Measurements from ENCODE around the gene FAM124A. TPM values are rescaled to one million over a fixed set of nuclear protein-coding genes. Genes with fewer than 3 reads are reported as not detected.
A peak's percentile ranks its signal among the peaks of the same experiment; 100 is the strongest.

FAM124A gene
- total RNA-seq, 2 experiments from 2014 or later: 0.17 to 0.23 TPM

DNA sequence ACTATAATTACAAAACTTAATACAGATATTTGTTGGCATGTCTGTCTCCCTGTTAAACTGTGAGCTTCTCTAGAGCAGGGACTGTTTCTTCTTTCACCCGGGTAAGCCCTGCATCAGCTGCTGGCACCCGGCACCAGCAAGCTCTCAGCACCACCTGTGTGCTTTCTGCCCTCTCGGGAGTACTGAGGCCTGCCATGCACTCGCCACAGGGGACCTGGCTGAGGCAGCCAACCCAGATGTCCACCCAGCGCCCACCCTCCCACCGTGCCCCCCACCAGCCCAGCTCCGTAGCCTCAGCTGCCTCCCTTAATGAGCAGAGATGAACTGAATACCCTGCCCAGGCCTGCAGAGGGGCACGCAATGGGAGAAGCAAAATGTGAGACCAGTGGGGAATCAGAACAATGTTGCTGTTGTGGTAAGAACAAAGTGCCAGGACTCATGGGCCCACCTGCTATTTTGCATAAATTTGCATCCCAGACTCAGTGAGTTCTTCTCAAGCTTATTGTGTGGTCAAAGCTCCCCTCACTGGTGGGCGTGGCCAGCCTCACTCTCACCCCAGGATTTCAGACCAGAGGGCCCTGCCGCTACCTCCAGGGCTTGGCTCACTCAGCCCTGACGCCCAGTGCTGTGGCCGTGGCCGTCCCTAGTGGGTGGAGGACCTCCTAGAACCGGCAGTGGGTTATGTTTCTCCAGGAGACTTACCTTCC, 102.7 kb downstream of the FAM124A start:
- Mint-ChIP-seq H3K4me1 (no peaks in the 10 kb centered on the region), H3K36me3 (no peaks in the 10 kb centered on the region), H3K9me3 (no peaks in the 10 kb centered on the region), H3K4me3 (no peak overlapping the region), H3K27ac (no peak overlapping the region), H3K27me3 (peaks cover 2% of the 10 kb centered on the region)
- POLR2A ChIA-PET: no interaction called here
- ATAC-seq (ENCODE audit: low read depth): no peak
- DNase-seq: no peak

DNA sequence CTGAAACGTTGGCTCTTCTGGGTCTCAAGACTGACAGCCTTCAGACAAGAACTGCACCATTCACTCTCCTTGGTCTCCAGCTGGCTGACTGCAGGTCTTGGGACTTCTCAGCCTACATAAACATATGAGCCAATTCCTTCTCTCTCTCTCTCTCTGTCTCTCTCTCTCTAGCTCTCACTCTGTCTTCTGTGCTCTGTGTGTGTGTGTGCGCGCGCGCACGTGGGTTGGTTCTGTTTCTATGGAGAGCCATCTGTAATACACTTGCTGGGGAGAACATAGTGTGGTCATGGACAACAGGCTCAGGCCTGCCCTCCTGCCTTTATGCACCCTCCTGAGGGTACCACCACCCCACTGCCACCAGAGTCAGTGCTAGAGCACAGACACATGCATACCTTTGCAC, 103.6 kb downstream of the FAM124A start:
- Mint-ChIP-seq H3K4me1 (peaks cover 3% of the 10 kb centered on the region), H3K27ac (peak overlapping the region; percentile 17), H3K27me3 (no peaks in the 10 kb centered on the region), H3K36me3 (no peaks in the 10 kb centered on the region), H3K9me3 (no peaks in the 10 kb centered on the region), H3K4me3 (no peak overlapping the region)
- POLR2A ChIA-PET: no interaction called here
- no peak for DNase-seq
- no peak for ATAC-seq (ENCODE audit: low read depth)

DNA sequence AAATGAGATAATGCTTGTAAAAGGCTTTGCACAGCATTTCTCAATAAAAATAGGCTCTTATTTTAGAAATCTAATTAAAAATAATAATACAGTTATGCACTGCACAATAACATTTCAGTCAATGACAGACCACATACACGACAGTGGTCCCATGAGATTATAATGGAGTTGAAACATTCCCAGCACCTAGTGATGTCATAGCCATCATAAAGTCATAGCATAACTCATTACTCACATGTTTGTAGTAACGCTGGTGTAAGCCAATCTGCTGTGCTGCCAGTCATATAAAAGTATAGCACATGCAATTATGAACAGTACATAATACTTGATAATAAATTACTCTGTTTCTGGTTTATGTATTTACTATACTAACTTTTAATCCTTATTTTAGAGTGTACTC, 104.6 kb downstream of the FAM124A start:
- peaks cover 9% of the 10 kb centered on the region for H3K4me1 Mint-ChIP-seq
- POLR2A ChIA-PET: no interaction called here
- no peaks in the 10 kb centered on the region for H3K27me3 Mint-ChIP-seq
- H3K27ac Mint-ChIP-seq: no peak overlapping the region
- H3K36me3 Mint-ChIP-seq: no peaks in the 10 kb centered on the region
- H3K4me3 Mint-ChIP-seq: no peak overlapping the region
- no peak for DNase-seq
- no peaks in the 10 kb centered on the region for H3K9me3 Mint-ChIP-seq
- no peak for ATAC-seq (ENCODE audit: low read depth)

DNA sequence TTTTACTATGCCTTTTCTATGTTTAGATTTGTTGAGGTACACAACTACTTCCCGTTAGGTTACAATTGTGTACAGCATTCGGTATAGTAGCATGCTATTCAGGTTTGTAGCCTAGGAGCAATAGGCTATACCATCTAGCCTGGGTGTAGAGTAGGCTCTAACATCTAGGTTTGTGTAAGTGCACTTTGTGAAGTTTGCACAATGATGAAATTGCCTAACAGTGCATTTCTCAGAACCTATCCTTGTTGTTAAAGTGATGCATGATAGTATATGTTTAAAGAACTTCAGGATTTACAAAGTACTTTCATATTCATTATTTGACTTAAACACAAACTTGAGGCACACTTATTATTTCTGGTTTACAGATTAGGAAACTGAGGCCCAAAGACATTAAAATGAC, 105.8 kb downstream of the FAM124A start:
- Mint-ChIP-seq H3K9me3 (no peaks in the 10 kb centered on the region), H3K36me3 (no peaks in the 10 kb centered on the region), H3K27ac (no peak overlapping the region), H3K4me3 (no peak overlapping the region), H3K4me1 (peaks cover 12% of the 10 kb centered on the region), H3K27me3 (no peaks in the 10 kb centered on the region)
- DNase-seq (no peak), ATAC-seq (ENCODE audit: low read depth) (no peak)
- POLR2A ChIA-PET: no interaction called here

DNA sequence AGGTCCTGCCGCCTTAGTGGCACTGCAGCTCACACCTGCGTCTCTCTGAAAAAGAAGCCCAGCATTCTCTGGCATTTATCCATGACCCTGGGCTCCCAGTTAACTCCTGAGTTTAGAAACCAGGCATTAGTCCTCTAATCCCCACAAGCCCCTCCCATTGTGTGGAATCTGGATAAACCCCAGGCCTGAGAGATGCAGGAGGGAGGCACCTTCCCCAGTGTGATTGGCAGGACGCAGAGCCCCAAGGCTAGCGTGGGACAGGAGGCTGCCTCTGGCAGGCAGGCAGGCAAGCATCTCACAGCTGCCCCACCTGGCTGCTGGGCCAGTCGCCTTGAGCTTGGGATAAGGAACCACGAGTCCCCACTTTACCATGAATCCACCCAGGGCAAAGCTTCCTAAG, 106.3 kb downstream of the FAM124A start:
- no peaks in the 10 kb centered on the region for H3K9me3 Mint-ChIP-seq
- H3K27me3 Mint-ChIP-seq: no peaks in the 10 kb centered on the region
- ATAC-seq (ENCODE audit: low read depth) (no peak), DNase-seq (no peak)
- no peak overlapping the region for H3K27ac Mint-ChIP-seq
- H3K4me1 Mint-ChIP-seq: peaks cover 15% of the 10 kb centered on the region
- POLR2A ChIA-PET: no interaction called here
- no peak overlapping the region for H3K4me3 Mint-ChIP-seq
- H3K36me3 Mint-ChIP-seq: no peaks in the 10 kb centered on the region

DNA sequence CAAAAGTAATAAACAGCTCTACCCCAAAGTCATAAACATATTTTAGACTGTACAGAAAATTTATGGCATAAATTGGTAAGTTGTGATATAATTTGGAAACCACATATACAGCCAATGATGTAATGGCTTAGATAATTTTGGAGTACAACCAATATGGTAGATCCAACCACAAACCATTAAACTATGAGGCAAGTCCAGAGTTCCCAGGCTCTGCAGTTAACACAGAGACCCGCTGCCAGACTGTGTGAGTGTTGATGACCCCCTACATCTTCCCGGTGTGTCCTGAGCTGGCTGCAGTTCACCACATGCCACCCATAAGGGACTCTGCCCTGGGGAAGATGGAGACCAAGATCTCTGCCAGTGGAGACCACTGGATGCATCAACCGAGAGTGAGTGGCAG, 107.4 kb downstream of the FAM124A start:
- peaks cover 15% of the 10 kb centered on the region for H3K4me1 Mint-ChIP-seq
- H3K27ac Mint-ChIP-seq: no peak overlapping the region
- H3K36me3 Mint-ChIP-seq: peaks cover 1% of the 10 kb centered on the region
- POLR2A ChIA-PET: no interaction called here
- DNase-seq (no peak), ATAC-seq (ENCODE audit: low read depth) (no peak)
- H3K4me3 Mint-ChIP-seq: no peak overlapping the region
- peaks cover 2% of the 10 kb centered on the region for H3K27me3 Mint-ChIP-seq
- peaks cover 2% of the 10 kb centered on the region for H3K9me3 Mint-ChIP-seq

DNA sequence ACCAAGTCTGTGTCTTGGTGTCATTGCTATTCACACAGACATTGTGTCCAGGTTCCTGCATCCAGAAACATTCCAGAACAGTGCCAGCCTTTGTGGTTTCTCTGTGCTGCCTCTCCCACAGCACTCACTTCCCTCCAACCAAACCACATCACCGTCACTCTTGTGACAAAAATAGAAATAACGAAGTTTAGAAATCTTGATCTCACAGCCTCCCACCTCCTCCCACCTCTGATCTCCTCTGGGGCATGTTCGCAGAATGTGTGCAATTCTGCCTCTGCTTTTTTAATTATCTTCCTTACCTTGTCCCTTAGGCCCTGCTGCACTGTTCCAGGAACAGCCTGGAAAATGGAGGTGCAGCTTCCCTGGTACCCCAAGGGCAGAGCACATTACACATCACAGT, 108.6 kb downstream of the FAM124A start:
- DNase-seq (no peak), ATAC-seq (ENCODE audit: low read depth) (no peak)
- Mint-ChIP-seq H3K9me3 (peaks cover 2% of the 10 kb centered on the region), H3K27ac (no peak overlapping the region), H3K27me3 (peaks cover 2% of the 10 kb centered on the region), H3K4me1 (peaks cover 15% of the 10 kb centered on the region), H3K36me3 (peaks cover 1% of the 10 kb centered on the region), H3K4me3 (no peak overlapping the region)
- POLR2A ChIA-PET: no interaction called here

DNA sequence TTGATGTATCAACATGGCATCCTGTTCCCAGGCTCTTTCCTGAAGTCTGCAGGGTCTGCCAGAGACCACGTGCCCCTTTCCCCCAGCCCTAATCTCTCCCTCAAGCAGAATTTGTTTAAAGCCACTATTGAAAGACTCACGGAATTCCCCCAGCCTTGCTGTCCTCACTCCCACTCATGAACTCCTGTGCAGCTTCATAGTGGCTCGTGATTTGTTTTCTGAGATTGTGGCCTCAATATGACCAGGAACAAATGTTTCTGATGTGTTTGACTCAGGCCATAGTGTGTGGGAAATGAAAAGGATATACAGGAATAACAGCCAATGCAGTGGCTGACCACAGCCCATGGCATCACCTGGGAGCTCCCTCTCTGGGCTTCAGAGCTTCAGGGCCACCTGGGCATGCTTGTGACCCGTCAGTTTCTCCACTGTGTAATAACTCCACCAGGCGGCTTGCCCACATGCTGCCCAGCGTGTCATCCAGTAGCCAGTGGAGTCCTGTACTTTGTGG, 109.2 kb downstream of the FAM124A start:
- Mint-ChIP-seq H3K4me1 (peaks cover 15% of the 10 kb centered on the region), H3K9me3 (peaks cover 2% of the 10 kb centered on the region), H3K27me3 (peaks cover 2% of the 10 kb centered on the region), H3K27ac (no peak overlapping the region), H3K36me3 (peaks cover 1% of the 10 kb centered on the region), H3K4me3 (peak overlapping the region; percentile 4)
- ATAC-seq (ENCODE audit: low read depth) (no peak), DNase-seq (no peak)
- POLR2A ChIA-PET: no interaction called here

DNA sequence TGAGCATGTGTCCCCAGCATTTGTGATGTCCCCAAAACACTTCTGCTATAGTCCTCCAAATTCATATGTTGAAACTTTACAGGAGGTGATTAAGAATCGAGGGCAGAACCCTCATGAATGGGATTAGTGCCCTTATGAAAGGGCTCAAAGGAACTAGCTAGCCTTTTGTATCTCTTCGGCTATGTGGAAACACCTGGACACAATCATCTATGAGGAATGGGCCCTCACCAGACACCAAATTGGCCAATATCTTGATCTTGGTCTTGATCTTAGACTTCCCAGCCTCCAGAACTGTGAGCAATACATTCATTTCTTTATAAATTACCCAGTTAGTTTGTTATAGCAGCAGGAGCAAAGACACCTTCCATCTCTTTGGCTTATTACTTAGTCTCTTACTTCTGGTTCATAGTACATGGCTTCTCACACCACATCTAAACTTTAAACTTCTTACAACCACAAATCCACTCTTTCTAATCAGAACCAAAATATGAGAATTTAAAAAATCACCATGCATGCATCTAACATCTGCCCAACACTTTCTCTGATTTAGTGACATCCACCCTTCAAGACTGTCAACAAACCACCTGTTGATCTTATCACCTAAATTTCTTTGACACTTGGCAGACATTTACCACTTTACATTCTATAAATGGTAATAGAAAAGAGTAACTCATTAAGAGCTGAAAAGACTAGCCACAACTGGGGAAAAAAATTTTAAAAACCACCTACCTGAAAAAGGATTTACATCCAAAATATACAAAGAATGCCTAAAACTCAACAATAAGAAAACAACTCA, 110.6 kb downstream of the FAM124A start:
- no peak for DNase-seq
- H3K27me3 Mint-ChIP-seq: peaks cover 4% of the 10 kb centered on the region
- ATAC-seq (ENCODE audit: low read depth): no peak
- H3K36me3 Mint-ChIP-seq: peaks cover 1% of the 10 kb centered on the region
- POLR2A ChIA-PET: no interaction called here
- H3K4me3 Mint-ChIP-seq: no peak overlapping the region
- H3K4me1 Mint-ChIP-seq: peaks cover 15% of the 10 kb centered on the region
- H3K27ac Mint-ChIP-seq: no peak overlapping the region
- peaks cover 2% of the 10 kb centered on the region for H3K9me3 Mint-ChIP-seq

DNA sequence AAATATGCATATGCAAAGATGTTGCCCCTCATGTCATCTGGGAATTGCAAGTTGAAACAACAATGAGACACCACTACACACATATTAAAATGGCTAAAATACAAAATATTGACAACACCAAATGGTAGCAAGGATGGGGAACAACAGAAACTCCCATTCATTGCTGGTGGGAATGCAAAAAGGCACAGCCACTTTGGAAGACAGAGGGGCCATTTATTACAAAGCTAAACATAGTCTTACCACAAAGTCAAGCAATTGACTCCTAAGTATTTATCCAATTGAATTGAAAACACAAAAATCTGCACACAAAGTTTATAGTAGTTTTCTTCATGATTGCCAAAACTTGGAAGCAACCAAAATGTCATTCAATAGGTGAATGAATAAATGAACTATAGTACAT, 111.2 kb downstream of the FAM124A start:
- no peak for ATAC-seq (ENCODE audit: low read depth)
- POLR2A ChIA-PET: no interaction called here

DNA sequence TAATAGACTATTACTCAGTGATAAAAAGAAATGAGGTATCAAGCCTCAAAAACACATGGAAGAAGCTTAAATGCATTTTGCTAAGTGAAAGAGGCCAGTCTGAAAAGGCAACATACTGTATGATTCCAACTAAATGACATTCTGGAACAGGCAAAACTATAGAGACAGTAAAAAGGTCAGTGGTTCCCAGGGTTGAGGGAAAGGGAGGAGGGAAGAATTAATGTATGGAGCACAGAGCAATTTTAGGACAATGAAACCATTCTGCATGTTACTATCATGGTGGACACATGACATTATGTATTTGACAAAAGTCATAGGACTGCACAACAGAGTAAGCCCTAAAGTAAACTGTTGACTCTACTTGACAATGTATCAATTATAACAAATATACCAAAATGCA, 111.6 kb downstream of the FAM124A start:
- POLR2A ChIA-PET: no interaction called here
- Mint-ChIP-seq H3K27ac (no peak overlapping the region), H3K9me3 (peaks cover 2% of the 10 kb centered on the region), H3K4me1 (peaks cover 15% of the 10 kb centered on the region), H3K4me3 (no peak overlapping the region), H3K36me3 (peaks cover 1% of the 10 kb centered on the region), H3K27me3 (peaks cover 4% of the 10 kb centered on the region)
- ATAC-seq (ENCODE audit: low read depth) (no peak), DNase-seq (no peak)

More for the DNA sequence above, 111.2 kb downstream of the FAM124A start:
- H3K27ac Mint-ChIP-seq: no peak overlapping the region
- H3K36me3 Mint-ChIP-seq: peaks cover 1% of the 10 kb centered on the region
- peaks cover 15% of the 10 kb centered on the region for H3K4me1 Mint-ChIP-seq
- H3K9me3 Mint-ChIP-seq: peaks cover 2% of the 10 kb centered on the region
- DNase-seq: no peak
- H3K4me3 Mint-ChIP-seq: no peak overlapping the region
- H3K27me3 Mint-ChIP-seq: peaks cover 4% of the 10 kb centered on the region

Measured in activated naive CD8-positive, alpha-beta T cell treated with anti-CD3 and anti-CD28 coated beads, Interleukin-2, amount 10 ng/mL, durations not matched to agents 7 days and 5 days (primary cell).